PFSK-1 (cell line): Measurements from ENCODE around the gene WDR90. TPM values are rescaled to one million over a fixed set of nuclear protein-coding genes. Genes with fewer than 3 reads are reported as not detected.

Source experiments
- FOXP2 ChIP-seq: optimal IDR thresholded peaks from 2 replicates; pipeline ENCODE3; 2011; ENCODE audit warnings: borderline replicate concordance, control low read depth, inconsistent platforms; ENCODE audit not compliant: insufficient read depth; ENCODE audit errors: extremely low read length, extremely low read depth
- POLR2AphosphoS5 ChIP-seq: IDR thresholded peaks from 2 replicates; pipeline ENCODE4 v1.6.1; 2012; ENCODE audit warnings: low read depth, mild to moderate bottlenecking, control low read depth, low read length, moderate library complexity
- SIN3A ChIP-seq: IDR thresholded peaks from 2 replicates; pipeline ENCODE4 v1.6.1; 2012; ENCODE audit warnings: mild to moderate bottlenecking, low read length, moderate library complexity, borderline replicate concordance; ENCODE audit not compliant: insufficient read depth
- TAF1 ChIP-seq: IDR thresholded peaks from 2 replicates; pipeline ENCODE4 v1.6.1; 2012; ENCODE audit warnings: low read length, control low read depth, borderline replicate concordance; ENCODE audit not compliant: insufficient read depth
- polyA plus RNA-seq: library from polyadenylated mRNA; unstranded; fragments of >200 nt; gene quantifications from one replicate; pipeline ENCODE4 v1.2.1, GENCODE V29; 2012; ENCODE audit warnings: low read depth, missing spikeins; ENCODE audit not compliant: insufficient read length
- TF ChIP-seq, protein P1 (sequence below), 2 experiments: IDR thresholded peaks; 2 replicates each; pipeline versions ENCODE4 v1.6.1 to v1.8.0; 2011 to 2012; ENCODE audit warnings: low read depth in 2 of 2, low read length in 2 of 2, control low read depth in 1 of 2, inconsistent platforms in 1 of 2, mild to moderate bottlenecking in 1 of 2, moderate library complexity in 1 of 2; ENCODE audit not compliant: insufficient read depth in 1 of 2

Gene WDR90
- 18.0 TPM for polyA plus RNA-seq

DNA sequence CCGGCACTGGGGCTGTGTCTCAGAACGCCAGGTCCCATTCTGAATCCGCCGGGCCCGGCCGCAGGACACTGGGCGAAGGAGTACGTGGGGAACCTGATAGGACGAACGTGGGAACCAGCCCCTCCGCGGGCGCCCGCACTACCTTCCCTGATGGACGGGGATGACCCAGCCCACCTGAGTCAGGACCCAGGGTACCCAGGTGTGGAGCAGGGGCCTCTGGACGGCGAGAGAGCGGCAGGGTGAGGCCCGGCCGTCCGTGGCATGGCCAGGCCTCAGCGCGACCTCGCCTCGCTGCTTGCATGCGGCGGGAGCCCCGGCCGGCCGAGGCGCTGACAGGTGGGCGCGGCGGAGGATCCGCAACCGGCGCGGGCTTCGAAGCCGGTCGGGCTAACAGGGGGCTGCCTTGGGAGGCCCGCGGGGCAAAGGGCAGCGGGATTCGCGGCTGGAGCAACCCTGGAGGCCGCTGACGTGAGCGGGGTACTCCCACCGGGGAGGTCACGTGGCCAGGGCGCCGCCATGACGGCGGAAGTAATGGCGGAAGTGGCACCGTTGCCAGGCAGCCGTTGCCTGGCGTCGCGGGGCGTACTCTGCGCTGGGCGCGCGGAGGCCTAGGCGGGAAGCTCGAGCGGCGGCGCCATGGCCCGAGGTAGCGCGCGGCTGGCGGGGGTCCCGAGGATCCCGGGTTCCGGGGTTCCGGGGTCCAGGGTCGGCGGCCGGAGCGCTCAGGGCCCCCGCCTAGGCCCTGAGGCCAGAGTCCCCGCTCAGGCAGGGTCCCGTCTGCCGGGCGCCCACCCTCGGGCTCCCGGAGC is at the start of gene WDR90:
TSS of gene WDR90 (plus strand) at position 585 of the 809 bp plus-strand sequence. CDS start at position 637, 52 bp downstream.
- no peak for TF ChIP-seq FOXP2
- TF ChIP-seq TAF1, result no peak
- TF ChIP-seq, protein P1, sequence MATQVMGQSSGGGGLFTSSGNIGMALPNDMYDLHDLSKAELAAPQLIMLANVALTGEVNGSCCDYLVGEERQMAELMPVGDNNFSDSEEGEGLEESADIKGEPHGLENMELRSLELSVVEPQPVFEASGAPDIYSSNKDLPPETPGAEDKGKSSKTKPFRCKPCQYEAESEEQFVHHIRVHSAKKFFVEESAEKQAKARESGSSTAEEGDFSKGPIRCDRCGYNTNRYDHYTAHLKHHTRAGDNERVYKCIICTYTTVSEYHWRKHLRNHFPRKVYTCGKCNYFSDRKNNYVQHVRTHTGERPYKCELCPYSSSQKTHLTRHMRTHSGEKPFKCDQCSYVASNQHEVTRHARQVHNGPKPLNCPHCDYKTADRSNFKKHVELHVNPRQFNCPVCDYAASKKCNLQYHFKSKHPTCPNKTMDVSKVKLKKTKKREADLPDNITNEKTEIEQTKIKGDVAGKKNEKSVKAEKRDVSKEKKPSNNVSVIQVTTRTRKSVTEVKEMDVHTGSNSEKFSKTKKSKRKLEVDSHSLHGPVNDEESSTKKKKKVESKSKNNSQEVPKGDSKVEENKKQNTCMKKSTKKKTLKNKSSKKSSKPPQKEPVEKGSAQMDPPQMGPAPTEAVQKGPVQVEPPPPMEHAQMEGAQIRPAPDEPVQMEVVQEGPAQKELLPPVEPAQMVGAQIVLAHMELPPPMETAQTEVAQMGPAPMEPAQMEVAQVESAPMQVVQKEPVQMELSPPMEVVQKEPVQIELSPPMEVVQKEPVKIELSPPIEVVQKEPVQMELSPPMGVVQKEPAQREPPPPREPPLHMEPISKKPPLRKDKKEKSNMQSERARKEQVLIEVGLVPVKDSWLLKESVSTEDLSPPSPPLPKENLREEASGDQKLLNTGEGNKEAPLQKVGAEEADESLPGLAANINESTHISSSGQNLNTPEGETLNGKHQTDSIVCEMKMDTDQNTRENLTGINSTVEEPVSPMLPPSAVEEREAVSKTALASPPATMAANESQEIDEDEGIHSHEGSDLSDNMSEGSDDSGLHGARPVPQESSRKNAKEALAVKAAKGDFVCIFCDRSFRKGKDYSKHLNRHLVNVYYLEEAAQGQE (IDR thresholded peaks at IDR 0.05; ENCODE audit: insufficient read depth in 1 of 2, low read depth in 2 of 2, low read length in 2 of 2), result no peak
- no peak for TF ChIP-seq POLR2AphosphoS5
- no peak for TF ChIP-seq SIN3A

DNA sequence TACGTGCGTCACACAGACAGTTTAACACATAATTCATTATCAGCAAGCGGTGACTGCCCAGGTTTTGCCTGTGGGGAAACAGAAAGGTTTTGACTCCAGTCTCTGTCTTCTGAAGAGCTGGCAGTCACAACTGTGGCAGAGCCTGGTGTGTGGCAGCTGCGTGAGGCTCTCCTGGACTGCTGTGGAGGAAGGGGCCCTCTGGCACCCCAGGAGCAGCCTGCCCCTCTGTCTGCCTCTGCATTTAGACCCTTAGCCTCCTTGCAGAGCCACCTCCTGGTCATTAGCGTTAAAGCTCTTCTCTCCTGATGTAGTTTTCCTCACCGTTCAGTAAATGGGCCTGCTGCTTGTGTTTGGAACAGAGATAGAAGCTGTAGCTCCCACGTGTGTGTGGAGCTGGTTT is 48.4 kb upstream of the WDR90 start:
- TF ChIP-seq FOXP2, result no peak
- no peak for TF ChIP-seq SIN3A
- TF ChIP-seq, protein P1 (IDR thresholded peaks at IDR 0.05; ENCODE audit: insufficient read depth in 1 of 2, low read depth in 2 of 2, low read length in 2 of 2), result no peak
- no peak for TF ChIP-seq POLR2AphosphoS5
- no peak for TF ChIP-seq TAF1

DNA sequence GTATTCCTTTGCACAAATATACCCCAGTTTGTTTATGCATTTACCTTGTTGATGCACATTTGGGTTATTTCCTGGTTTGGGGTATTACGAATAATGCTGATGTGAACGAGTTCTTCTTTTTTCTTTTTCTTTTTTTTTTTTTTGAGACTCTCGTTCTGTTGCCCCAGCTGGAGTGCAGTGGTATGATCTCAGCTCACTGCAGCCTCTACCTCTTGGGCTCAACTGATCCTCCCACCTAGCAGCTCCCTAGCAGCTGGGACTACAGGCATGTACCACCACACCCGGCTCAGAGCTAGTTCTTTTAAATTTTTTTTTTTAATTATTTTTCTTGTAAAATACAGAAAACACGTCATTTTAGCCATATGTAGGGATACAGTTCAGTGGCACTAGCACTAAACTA is 45.2 kb upstream of the WDR90 start:
- TF ChIP-seq SIN3A (no peak), FOXP2 (no peak), TAF1 (no peak), POLR2AphosphoS5 (no peak)
- TF ChIP-seq, protein P1 (IDR thresholded peaks at IDR 0.05; ENCODE audit: insufficient read depth in 1 of 2, low read depth in 2 of 2, low read length in 2 of 2), result no peak

DNA sequence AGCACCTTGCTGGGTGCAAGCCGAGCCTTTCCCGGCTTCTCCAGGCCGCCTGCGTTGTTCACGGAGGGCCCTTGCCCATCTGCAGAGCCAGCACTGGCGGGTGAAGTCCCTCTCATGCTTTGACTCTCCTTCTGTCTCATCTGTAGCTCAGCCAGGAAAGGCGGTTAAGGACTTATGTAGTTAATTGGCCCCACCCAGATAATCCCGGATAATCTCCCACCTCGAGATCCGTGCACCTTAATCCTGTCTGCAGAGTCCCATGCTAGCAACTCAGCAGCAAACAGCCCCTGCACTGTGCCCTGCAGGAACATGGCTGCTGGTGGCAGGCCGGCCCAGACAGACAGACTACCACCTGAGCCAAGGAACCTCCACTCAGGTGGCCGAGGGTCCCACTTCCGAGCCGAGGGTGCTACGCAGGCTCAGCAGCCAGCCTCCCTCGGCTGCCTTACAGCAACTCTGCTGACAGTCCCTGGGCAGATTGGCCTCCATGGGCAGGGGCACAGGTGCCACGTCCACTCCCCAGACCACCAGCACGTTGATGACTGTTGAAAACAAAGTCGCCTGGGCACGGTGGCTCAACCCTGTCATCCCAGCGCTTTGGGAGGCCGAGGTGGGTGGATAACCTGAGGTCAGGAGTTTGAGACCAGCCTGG is 42.4 kb upstream of the WDR90 start:
- no peak for TF ChIP-seq TAF1
- TF ChIP-seq, protein P1 (IDR thresholded peaks at IDR 0.05; ENCODE audit: insufficient read depth in 1 of 2, low read depth in 2 of 2, low read length in 2 of 2), result no peak
- no peak for TF ChIP-seq SIN3A
- no peak for TF ChIP-seq FOXP2
- no peak for TF ChIP-seq POLR2AphosphoS5
